ENCODE results near the gene THOC6.
"Not testable (repeated sequence)": the region's sequence is repeated elsewhere in the genome, so short reads cannot be mapped to it uniquely, and the experiment has no call there.

THOC6 gene

GRCh38 chr16:3075946-3076345 is 52.1 kb downstream of the THOC6 start:
- not testable (repeated sequence) for DNase-seq

DNA sequence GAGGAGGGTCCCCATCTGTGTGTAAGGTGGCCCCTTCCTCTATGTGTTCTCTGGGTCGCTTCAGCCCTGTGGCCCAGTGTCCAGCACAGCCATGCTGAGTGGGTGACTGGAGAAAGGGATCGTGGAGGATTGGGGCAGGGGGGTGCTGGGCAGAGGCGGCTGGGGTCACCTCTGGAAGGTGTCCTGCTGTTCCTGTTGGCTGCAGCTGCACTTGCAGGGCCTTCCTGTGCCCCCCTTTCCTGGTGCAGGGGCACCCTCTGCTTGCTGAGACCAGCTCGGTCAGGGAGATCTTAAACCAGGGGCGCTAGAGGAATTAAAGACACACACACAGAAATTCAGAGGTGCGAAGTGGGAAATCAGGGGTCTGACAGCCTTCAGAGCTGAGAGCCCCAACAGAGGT is 52.7 kb downstream of the THOC6 start:
- DNase-seq: no peak
